ENCODE data around the gene CARHSP1.

GRCh38 chr16:8888951-8889892 lies 20.4 kb upstream of the CARHSP1 start:
- TF ChIP-seq GABPA (IDR thresholded peaks at IDR 0.05; ENCODE audit: low read depth) (no peak), REST (IDR thresholded peaks at IDR 0.05; ENCODE audit: insufficient replicate concordance, low read depth) (no peak)

All from HL-60 (cell line).